Keratinocyte (primary cell): ENCODE data around the gene GUCA2A.

ENCODE experiments used
- CTCF ChIP-seq, 3 experiments: IDR thresholded peaks in 1 of 3; conservative IDR thresholded peaks in 1 of 3; optimal IDR thresholded peaks in 1 of 3; 2 replicates in 2 of 3; 3 replicates in 1 of 3; pipeline versions ENCODE3 to v1.5.1; 2011; ENCODE audit warnings: low read length in 3 of 3, mild to moderate bottlenecking in 3 of 3, moderate library complexity in 2 of 3, control low read depth in 1 of 3, inconsistent platforms in 1 of 3; ENCODE audit not compliant: insufficient read depth in 2 of 3; ENCODE audit errors: extremely low read depth in 1 of 3
- EZH2 ChIP-seq: IDR thresholded peaks from one replicate; pipeline ENCODE4 v1.6.1; 2012; ENCODE audit warnings: inconsistent platforms, mild to moderate bottlenecking, low read length, moderate library complexity

- TF ChIP-seq CTCF (optimal IDR thresholded peaks at IDR 0.05 in 1 of 3, IDR thresholded peaks at IDR 0.05 in 1 of 3, conservative IDR thresholded peaks at IDR 0.05 in 1 of 3; ENCODE audit: extremely low read depth in 1 of 3, insufficient read depth in 2 of 3, low read length in 3 of 3) (no peak), EZH2 (no peak)
Observed at GRCh38 chr1:42118125-42118524, 46.4 kb downstream of the GUCA2A start.
